HepG2 (cell line): ENCODE measurements around the gene TMEM232. TPM values are rescaled to one million over a fixed set of nuclear protein-coding genes. Genes with fewer than 3 reads are reported as not detected.

Source experiments
- ATAC-seq: fragments of 200-7000 bp; cut with Tn5 transposase; 3 replicates; pipeline ENCODE4 v1.9.1; 2020; ENCODE audit warnings: mild to moderate bottlenecking, moderate library complexity
- BruUV-seq: library from RNA; stranded (reverse); fragments of 400-500 nt; replicated peaks from 2 replicates; lab custom pipeline; 2021; lab: Mats Ljungman, UMichigan
- CTCF ChIA-PET: fragments of 300-600 bp; formaldehyde crosslinking; extraction: SDS; loops from one replicate; lab custom pipeline; 2021; ENCODE audit warnings: low total read pairs, inconsistent platforms, low intra/inter-chr PET ratio; lab: Yijun Ruan, JAX
- POLR2A ChIA-PET: fragments of 350-600 bp; sonication (Branson Sonifier 250); formaldehyde crosslinking; loops from one replicate; lab custom pipeline; 2020; ENCODE audit warnings: antibody characterized with exemption, inconsistent platforms; lab: Yijun Ruan, JAX
- DNase-seq: peaks from one replicate; pipeline ENCODE4 v3.0.0-alpha.2; 2015; ENCODE audit warnings: low spot score
- FAIRE-seq: peaks from 3 replicates; lab custom pipeline; 2011; peaks lifted over from hg19 to GRCh38; lab: Jason Lieb, UNC
- H2AFZ ChIP-seq: one replicate; pipeline ENCODE4 v1.6.1; 2011; ENCODE audit warnings: low read length, inconsistent platforms
- H3K27ac ChIP-seq: fragments of 300-600 bp; 3 replicates; pipeline ENCODE4 v1.8.0; 2011; ENCODE audit warnings: mixed run types, mild to moderate bottlenecking, mixed read lengths, low read length, inconsistent platforms; ENCODE audit not compliant: insufficient read depth; ENCODE audit errors: extremely low read length
- H3K27me3 ChIP-seq, 2 experiments: fragments of 200-600 bp in 1 of 2; 2 replicates in 1 of 2; 3 replicates in 1 of 2; pipeline versions ENCODE4 v1.6.0 to v1.8.0; 2011; ENCODE audit warnings: low read length in 2 of 2, mild to moderate bottlenecking in 2 of 2, moderate library complexity in 2 of 2, inconsistent platforms in 1 of 2; ENCODE audit not compliant: insufficient read depth in 2 of 2, control insufficient read depth in 1 of 2
- H3K36me3 ChIP-seq, 2 experiments: fragments of 200-600 bp in 1 of 2; replicated peaks in 1 of 2; 2 replicates in 1 of 2; 3 replicates in 1 of 2; pipeline versions ENCODE4 v1.5.1 to v1.8.0; 2011; ENCODE audit warnings: low read length in 2 of 2, inconsistent platforms in 1 of 2; ENCODE audit not compliant: insufficient read depth in 2 of 2, control insufficient read depth in 1 of 2
- H3K4me1 ChIP-seq: 2 replicates; pipeline ENCODE4 v1.5.1; 2012; ENCODE audit warnings: low read length, inconsistent platforms; ENCODE audit not compliant: insufficient read depth
- H3K4me2 ChIP-seq: 2 replicates; pipeline ENCODE4 v1.6.0; 2011; ENCODE audit warnings: low read depth, low read length, inconsistent platforms
- H3K4me3 ChIP-seq, 3 experiments: fragments of 200-600 bp in 1 of 3; sonication (generic), shearing (Covaris generic) in 1 of 3; replicated peaks in 1 of 3; 2 replicates each; pipeline ENCODE4 v1.5.1; 2011 to 2016; ENCODE audit warnings: low read length in 3 of 3, inconsistent platforms in 2 of 3, low read depth in 2 of 3, mild to moderate bottlenecking in 2 of 3, control low read depth in 1 of 3, mixed read lengths in 1 of 3; ENCODE audit not compliant: insufficient read depth in 1 of 3
- H3K79me2 ChIP-seq: one replicate; pipeline ENCODE4 v1.6.1; 2011; ENCODE audit warnings: low read length, inconsistent platforms; ENCODE audit not compliant: insufficient read depth
- H3K9ac ChIP-seq: 2 replicates; pipeline ENCODE4 v1.6.0; 2011; ENCODE audit warnings: mild to moderate bottlenecking, low read depth, low read length, inconsistent platforms; ENCODE audit not compliant: insufficient read depth
- H3K9me3 ChIP-seq: 2 replicates; pipeline ENCODE4 v1.5.1; 2012; ENCODE audit warnings: mild to moderate bottlenecking, low read length
- H4K20me1 ChIP-seq: 2 replicates; pipeline ENCODE4 v1.6.0; 2011; ENCODE audit warnings: inconsistent platforms, mild to moderate bottlenecking, low read length, moderate library complexity; ENCODE audit not compliant: insufficient read depth
- CREB1 ChIP-seq, 2 experiments: fragments of 450-650 bp in 1 of 2; IDR thresholded peaks; 2 replicates each; pipeline ENCODE4 v1.6.1; 2016 to 2017; ENCODE audit warnings: control low read depth in 1 of 2, mild to moderate bottlenecking in 1 of 2, missing compliant biosample characterization in 1 of 2, missing genetic modification characterization in 1 of 2
- ERF ChIP-seq: IDR thresholded peaks from 2 replicates; pipeline ENCODE4 v1.6.1; 2018; ENCODE audit warnings: missing biosample characterization, missing genetic modification reagents
- ETV5 ChIP-seq: IDR thresholded peaks from 2 replicates; pipeline ENCODE4 v1.6.1; 2018; ENCODE audit warnings: missing biosample characterization, missing genetic modification reagents, inconsistent platforms, borderline replicate concordance
- EZH2 ChIP-seq: conservative IDR thresholded peaks from 2 replicates; pipeline ENCODE4 v1.6.1; 2012; ENCODE audit warnings: mild to moderate bottlenecking, low read depth, low read length, moderate library complexity
- HNRNPH1 ChIP-seq: fragments of 200-400 bp; formaldehyde crosslinking; optimal IDR thresholded peaks from 2 replicates; pipeline ENCODE3; 2017; ENCODE audit warnings: mild to moderate bottlenecking, low read depth, low read length
- JUNB ChIP-seq: sonication (generic); formaldehyde crosslinking; IDR thresholded peaks from 2 replicates; pipeline ENCODE4 v1.8.0; 2022; ENCODE audit warnings: missing genetic modification reagents, mild to moderate bottlenecking, borderline replicate concordance
- MAFG ChIP-seq: sonication (generic); formaldehyde crosslinking; IDR thresholded peaks from 2 replicates; pipeline ENCODE4 v1.5.1; 2020; ENCODE audit warnings: mild to moderate bottlenecking, missing genetic modification reagents
- MTF1 ChIP-seq: sonication (generic); formaldehyde crosslinking; IDR thresholded peaks from 2 replicates; pipeline ENCODE4 v1.5.0; 2020; ENCODE audit warnings: missing genetic modification reagents
- PCBP2 ChIP-seq: fragments of 200-400 bp; formaldehyde crosslinking; optimal IDR thresholded peaks from 2 replicates; pipeline ENCODE3; 2018; ENCODE audit warnings: low read length, low read depth; ENCODE audit not compliant: poor library complexity, severe bottlenecking
- SOX13 ChIP-seq, 3 experiments: fragments of 450-650 bp in 1 of 3; sonication (generic) in 1 of 3; formaldehyde crosslinking in 1 of 3; IDR thresholded peaks in 2 of 3; conservative IDR thresholded peaks in 1 of 3; 2 replicates each; pipeline versions ENCODE4 v1.5.0 to v1.6.1; 2016 to 2020; ENCODE audit warnings: antibody characterized with exemption in 1 of 3, mild to moderate bottlenecking in 1 of 3, missing compliant biosample characterization in 1 of 3, missing genetic modification reagents in 1 of 3, moderate library complexity in 1 of 3
- SSRP1 ChIP-seq: IDR thresholded peaks from 2 replicates; pipeline ENCODE4 v1.6.1; 2016; ENCODE audit warnings: control low read depth
- XBP1 ChIP-seq: sonication (generic); formaldehyde crosslinking; IDR thresholded peaks from 2 replicates; pipeline ENCODE4 v1.5.0; 2020; ENCODE audit warnings: missing genetic modification reagents
- ZFP41 ChIP-seq: sonication (generic); formaldehyde crosslinking; IDR thresholded peaks from 2 replicates; pipeline ENCODE4 v1.4.0; 2020; ENCODE audit warnings: mild to moderate bottlenecking, missing genetic modification reagents, borderline replicate concordance
- ZNF619 ChIP-seq: sonication (generic); formaldehyde crosslinking; IDR thresholded peaks from 2 replicates; pipeline ENCODE4 v1.4.0; 2020; ENCODE audit warnings: mild to moderate bottlenecking, missing genetic modification reagents
- ZNF790 ChIP-seq: sonication (generic); formaldehyde crosslinking; IDR thresholded peaks from 2 replicates; pipeline ENCODE4 v1.8.0; 2022; ENCODE audit warnings: missing genetic modification reagents, mild to moderate bottlenecking, borderline replicate concordance
- WGBS: methylation state at CpG from one replicate; pipeline ENCODE4 v1.1.6; 2017; ENCODE audit warnings: low lambda C conversion rate; 5-methylcytosine and 5-hydroxymethylcytosine counted together
- in situ Hi-C: cut with HindIII; loops from 2 replicates; pipeline ENCODE4 v1.10.0; 2017; ENCODE audit warnings: low pct_unique_long_range_greater_than_20kb; ENCODE audit not compliant: extremely low pct_ligation_motif_present
- intact Hi-C: fragments of 100-400 bp; cut with micrococcal nuclease; formaldehyde crosslinking; loops from one replicate; pipeline ENCODE4 v1.10.0; 2022; ENCODE audit not compliant: unreplicated experiment
- polyA plus RNA-seq, 8 experiments: library from polyadenylated mRNA; depleted of rRNA in 3 of 8; stranded (reverse) in 7 of 8; unstranded in 1 of 8; fragments of >200 nt; fragmentation: Illumina TruSeq in 4 of 8; extraction: Trizol in 4 of 8; gene quantifications; 2 replicates each; pipeline versions ENCODE4 v1.2.1 to v1.2.3, GENCODE V29; 2011 to 2016; ENCODE audit warnings: low read depth in 4 of 8, missing spikeins in 1 of 8, mixed read lengths in 1 of 8; ENCODE audit not compliant: insufficient read depth in 1 of 8
- total RNA-seq, 5 experiments: library from RNA; depleted of rRNA; stranded (reverse); fragments of >200 nt; fragmentation: Illumina TruSeq; extraction: Trizol; gene quantifications; 2 replicates each; pipeline ENCODE4 v1.2.3, GENCODE V29; 2016; ENCODE audit warnings: low read depth in 1 of 5
- TF ChIP-seq, protein P1 (sequence below): sonication (generic); formaldehyde crosslinking; conservative IDR thresholded peaks from 2 replicates; pipeline ENCODE4 v1.8.1; 2023; ENCODE audit warnings: missing genetic modification reagents
- TF ChIP-seq, protein P2 (sequence below): sonication (generic); formaldehyde crosslinking; IDR thresholded peaks from one replicate; pipeline ENCODE4 v1.5.1; 2020; ENCODE audit warnings: mild to moderate bottlenecking, missing genetic modification reagents; ENCODE audit errors: not compliant biosample characterization

Gene TMEM232
- total and polyA plus RNA-seq, 2 of the 13 experiments (the other 11 are each of a cell fraction or from before 2014, with no cell fraction given), result 0.29 to 0.71 TPM

DNA sequence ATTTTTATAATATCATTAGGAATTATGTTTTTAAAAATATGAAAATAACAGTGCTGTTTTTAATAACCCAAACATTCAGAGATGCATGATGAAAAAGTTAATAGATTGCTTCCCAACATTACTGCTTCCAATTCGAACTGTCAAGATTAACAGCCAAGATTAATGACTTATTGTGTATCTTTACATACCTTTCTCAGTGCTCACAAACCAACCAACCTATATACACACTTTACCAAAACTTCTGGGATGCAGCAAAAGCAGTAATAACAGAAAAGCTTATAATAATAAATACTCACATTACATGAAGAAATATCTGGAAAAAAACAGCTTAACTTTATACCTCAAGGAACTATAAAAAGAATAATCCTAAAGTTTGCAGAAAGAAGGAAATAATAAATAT lies 82.1 kb downstream of the TMEM232 start:
- Histone ChIP-seq H3K79me2 (no peaks in the 10 kb centered on the region), H2AFZ (no peak overlapping the region), H3K4me2 (no peak overlapping the region), H3K36me3 (no peaks in the 10 kb centered on the region), H3K9ac (no peak overlapping the region), H3K4me1 (no peaks in the 10 kb centered on the region), H3K9me3 (no peaks in the 10 kb centered on the region), H3K27me3 (no peaks in the 10 kb centered on the region), H4K20me1 (no peaks in the 10 kb centered on the region), H3K4me3 (no peak overlapping the region), H3K27ac (no peak overlapping the region)
- ChIA-PET POLR2A (no interaction called here), CTCF (no interaction called here)
- 0% methylated on average over 1 of the region's 1 CpG for WGBS
- FAIRE-seq (no peak), ATAC-seq (no peak), DNase-seq (no peak)
- BruUV-seq, result no TSS peak
- intact Hi-C loops, result no loop called here
- in situ Hi-C loops, result no loop called here
- no peak for TF ChIP-seq MTF1
- no peak for TF ChIP-seq MAFG (CRISPR knock-in tag)
- no peak for TF ChIP-seq XBP1 (CRISPR knock-in tag)
- no peak for TF ChIP-seq SOX13 (IDR thresholded peaks at IDR 0.05)
- TF ChIP-seq SOX13 (CRISPR knock-in tag; conservative IDR thresholded peaks at IDR 0.05 in 1 of 2, IDR thresholded peaks at IDR 0.05 in 1 of 2), result no peak
- TF ChIP-seq, protein P1, sequence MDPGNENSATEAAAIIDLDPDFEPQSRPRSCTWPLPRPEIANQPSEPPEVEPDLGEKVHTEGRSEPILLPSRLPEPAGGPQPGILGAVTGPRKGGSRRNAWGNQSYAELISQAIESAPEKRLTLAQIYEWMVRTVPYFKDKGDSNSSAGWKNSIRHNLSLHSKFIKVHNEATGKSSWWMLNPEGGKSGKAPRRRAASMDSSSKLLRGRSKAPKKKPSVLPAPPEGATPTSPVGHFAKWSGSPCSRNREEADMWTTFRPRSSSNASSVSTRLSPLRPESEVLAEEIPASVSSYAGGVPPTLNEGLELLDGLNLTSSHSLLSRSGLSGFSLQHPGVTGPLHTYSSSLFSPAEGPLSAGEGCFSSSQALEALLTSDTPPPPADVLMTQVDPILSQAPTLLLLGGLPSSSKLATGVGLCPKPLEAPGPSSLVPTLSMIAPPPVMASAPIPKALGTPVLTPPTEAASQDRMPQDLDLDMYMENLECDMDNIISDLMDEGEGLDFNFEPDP (CRISPR knock-in tag), result no peak
- no peak for TF ChIP-seq SSRP1 (CRISPR knock-in tag)
- no peak for TF ChIP-seq ZFP41
- no peak for TF ChIP-seq EZH2
- TF ChIP-seq ERF (CRISPR knock-in tag), result no peak
- no peak for TF ChIP-seq JUNB (CRISPR knock-in tag)
- no peak for TF ChIP-seq ETV5 (CRISPR knock-in tag)
- TF ChIP-seq ZNF790 (CRISPR knock-in tag), result no peak
- TF ChIP-seq, protein P2, sequence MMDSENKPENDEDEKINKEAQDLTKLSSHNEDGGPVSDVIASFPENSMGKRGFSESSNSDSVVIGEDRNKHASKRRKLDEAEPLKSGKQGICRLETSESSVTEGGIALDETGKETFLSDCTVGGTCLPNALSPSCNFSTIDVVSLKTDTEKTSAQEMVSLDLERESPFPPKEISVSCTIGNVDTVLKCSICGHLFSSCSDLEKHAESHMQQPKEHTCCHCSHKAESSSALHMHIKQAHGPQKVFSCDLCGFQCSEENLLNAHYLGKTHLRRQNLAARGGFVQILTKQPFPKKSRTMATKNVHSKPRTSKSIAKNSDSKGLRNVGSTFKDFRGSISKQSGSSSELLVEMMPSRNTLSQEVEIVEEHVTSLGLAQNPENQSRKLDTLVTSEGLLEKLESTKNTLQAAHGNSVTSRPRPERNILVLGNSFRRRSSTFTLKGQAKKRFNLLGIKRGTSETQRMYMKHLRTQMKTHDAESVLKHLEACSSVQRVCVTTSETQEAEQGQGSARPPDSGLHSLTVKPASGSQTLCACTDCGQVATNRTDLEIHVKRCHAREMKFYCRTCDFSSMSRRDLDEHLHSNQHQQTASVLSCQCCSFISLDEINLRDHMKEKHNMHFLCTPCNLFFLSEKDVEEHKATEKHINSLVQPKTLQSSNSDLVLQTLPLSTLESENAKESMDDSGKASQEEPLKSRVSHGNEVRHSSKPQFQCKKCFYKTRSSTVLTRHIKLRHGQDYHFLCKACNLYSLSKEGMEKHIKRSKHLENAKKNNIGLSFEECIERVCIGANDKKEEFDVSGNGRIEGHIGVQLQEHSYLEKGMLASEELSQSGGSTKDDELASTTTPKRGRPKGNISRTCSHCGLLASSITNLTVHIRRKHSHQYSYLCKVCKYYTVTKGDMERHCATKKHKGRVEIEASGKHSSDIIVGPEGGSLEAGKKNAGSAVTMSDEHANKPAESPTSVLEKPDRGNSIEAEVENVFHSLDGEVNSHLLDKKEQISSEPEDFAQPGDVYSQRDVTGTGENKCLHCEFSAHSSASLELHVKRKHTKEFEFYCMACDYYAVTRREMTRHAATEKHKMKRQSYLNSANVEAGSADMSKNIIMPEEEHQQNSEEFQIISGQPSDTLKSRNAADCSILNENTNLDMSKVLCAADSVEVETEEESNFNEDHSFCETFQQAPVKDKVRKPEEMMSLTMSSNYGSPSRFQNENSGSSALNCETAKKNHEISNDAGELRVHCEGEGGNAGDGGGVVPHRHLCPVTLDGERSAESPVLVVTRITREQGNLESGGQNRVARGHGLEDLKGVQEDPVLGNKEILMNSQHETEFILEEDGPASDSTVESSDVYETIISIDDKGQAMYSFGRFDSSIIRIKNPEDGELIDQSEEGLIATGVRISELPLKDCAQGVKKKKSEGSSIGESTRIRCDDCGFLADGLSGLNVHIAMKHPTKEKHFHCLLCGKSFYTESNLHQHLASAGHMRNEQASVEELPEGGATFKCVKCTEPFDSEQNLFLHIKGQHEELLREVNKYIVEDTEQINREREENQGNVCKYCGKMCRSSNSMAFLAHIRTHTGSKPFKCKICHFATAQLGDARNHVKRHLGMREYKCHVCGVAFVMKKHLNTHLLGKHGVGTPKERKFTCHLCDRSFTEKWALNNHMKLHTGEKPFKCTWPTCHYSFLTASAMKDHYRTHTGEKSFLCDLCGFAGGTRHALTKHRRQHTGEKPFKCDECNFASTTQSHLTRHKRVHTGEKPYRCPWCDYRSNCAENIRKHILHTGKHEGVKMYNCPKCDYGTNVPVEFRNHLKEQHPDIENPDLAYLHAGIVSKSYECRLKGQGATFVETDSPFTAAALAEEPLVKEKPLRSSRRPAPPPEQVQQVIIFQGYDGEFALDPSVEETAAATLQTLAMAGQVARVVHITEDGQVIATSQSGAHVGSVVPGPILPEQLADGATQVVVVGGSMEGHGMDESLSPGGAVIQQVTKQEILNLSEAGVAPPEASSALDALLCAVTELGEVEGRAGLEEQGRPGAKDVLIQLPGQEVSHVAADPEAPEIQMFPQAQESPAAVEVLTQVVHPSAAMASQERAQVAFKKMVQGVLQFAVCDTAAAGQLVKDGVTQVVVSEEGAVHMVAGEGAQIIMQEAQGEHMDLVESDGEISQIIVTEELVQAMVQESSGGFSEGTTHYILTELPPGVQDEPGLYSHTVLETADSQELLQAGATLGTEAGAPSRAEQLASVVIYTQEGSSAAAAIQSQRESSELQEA, result no peak
- TF ChIP-seq PCBP2, result no peak
- no peak for TF ChIP-seq HNRNPH1
- no peak for TF ChIP-seq CREB1 (IDR thresholded peaks at IDR 0.05)
- TF ChIP-seq CREB1 (CRISPR knock-in tag; IDR thresholded peaks at IDR 0.05), result no peak
- TF ChIP-seq ZNF619 (CRISPR knock-in tag), result no peak
